HepG2 (cell line): ENCODE results near the gene MRPL48. TPM values are rescaled to one million over a fixed set of nuclear protein-coding genes. Genes with fewer than 3 reads are reported as not detected.
A peak's percentile ranks its signal among the peaks of the same experiment; 100 is the strongest.

Source experiments
- AFF4 ChIP-seq: sonication (generic); formaldehyde crosslinking; IDR thresholded peaks from 2 replicates; pipeline ENCODE4 v1.4.0; 2020; ENCODE audit warnings: missing genetic modification reagents
- BHLHE40 ChIP-seq: IDR thresholded peaks from 2 replicates; pipeline ENCODE4 v1.6.1; 2011; ENCODE audit warnings: low read length, improper control_type of control experiment
- CENPX ChIP-seq: sonication (generic); formaldehyde crosslinking; IDR thresholded peaks from 2 replicates; pipeline ENCODE4 v1.9.0; 2021; ENCODE audit warnings: mild to moderate bottlenecking, missing genetic modification reagents, moderate library complexity
- MIXL1 ChIP-seq: IDR thresholded peaks from 2 replicates; pipeline ENCODE4 v1.6.1; 2016
- ZNF318 ChIP-seq: sonication (generic); formaldehyde crosslinking; IDR thresholded peaks from 2 replicates; pipeline ENCODE4 v1.4.0; 2020; ENCODE audit warnings: mild to moderate bottlenecking, missing genetic modification reagents
- ZNF761 ChIP-seq: sonication (generic); formaldehyde crosslinking; conservative IDR thresholded peaks from 2 replicates; pipeline ENCODE4 v1.4.0; 2020; ENCODE audit warnings: mild to moderate bottlenecking, missing genetic modification reagents
- ZNF788 ChIP-seq: sonication (generic); formaldehyde crosslinking; IDR thresholded peaks from 2 replicates; pipeline ENCODE4 v1.5.0; 2020; ENCODE audit warnings: mild to moderate bottlenecking, missing genetic modification reagents, borderline replicate concordance
- ZUFSP ChIP-seq: sonication (generic); formaldehyde crosslinking; IDR thresholded peaks from 2 replicates; pipeline ENCODE4 v1.9.0; 2021; ENCODE audit warnings: missing genetic modification reagents, mild to moderate bottlenecking, borderline replicate concordance
- polyA plus RNA-seq, 8 experiments: library from polyadenylated mRNA; depleted of rRNA in 3 of 8; stranded (reverse) in 7 of 8; unstranded in 1 of 8; fragments of >200 nt; fragmentation: Illumina TruSeq in 4 of 8; extraction: Trizol in 4 of 8; gene quantifications; 2 replicates each; pipeline versions ENCODE4 v1.2.1 to v1.2.3, GENCODE V29; 2011 to 2016; ENCODE audit warnings: low read depth in 4 of 8, missing spikeins in 1 of 8, mixed read lengths in 1 of 8; ENCODE audit not compliant: insufficient read depth in 1 of 8
- total RNA-seq, 5 experiments: library from RNA; depleted of rRNA; stranded (reverse); fragments of >200 nt; fragmentation: Illumina TruSeq; extraction: Trizol; gene quantifications; 2 replicates each; pipeline ENCODE4 v1.2.3, GENCODE V29; 2016; ENCODE audit warnings: low read depth in 1 of 5
- TF ChIP-seq, protein P1 (sequence below): sonication (generic); formaldehyde crosslinking; IDR thresholded peaks from 2 replicates; pipeline ENCODE4 v1.8.0; 2022; ENCODE audit warnings: mild to moderate bottlenecking, missing genetic modification reagents

The MRPL48 gene
- total and polyA plus RNA-seq, 2 of the 13 experiments (the other 11 are each of a cell fraction or from before 2014, with no cell fraction given) = 61.2 to 67.9 TPM

DNA sequence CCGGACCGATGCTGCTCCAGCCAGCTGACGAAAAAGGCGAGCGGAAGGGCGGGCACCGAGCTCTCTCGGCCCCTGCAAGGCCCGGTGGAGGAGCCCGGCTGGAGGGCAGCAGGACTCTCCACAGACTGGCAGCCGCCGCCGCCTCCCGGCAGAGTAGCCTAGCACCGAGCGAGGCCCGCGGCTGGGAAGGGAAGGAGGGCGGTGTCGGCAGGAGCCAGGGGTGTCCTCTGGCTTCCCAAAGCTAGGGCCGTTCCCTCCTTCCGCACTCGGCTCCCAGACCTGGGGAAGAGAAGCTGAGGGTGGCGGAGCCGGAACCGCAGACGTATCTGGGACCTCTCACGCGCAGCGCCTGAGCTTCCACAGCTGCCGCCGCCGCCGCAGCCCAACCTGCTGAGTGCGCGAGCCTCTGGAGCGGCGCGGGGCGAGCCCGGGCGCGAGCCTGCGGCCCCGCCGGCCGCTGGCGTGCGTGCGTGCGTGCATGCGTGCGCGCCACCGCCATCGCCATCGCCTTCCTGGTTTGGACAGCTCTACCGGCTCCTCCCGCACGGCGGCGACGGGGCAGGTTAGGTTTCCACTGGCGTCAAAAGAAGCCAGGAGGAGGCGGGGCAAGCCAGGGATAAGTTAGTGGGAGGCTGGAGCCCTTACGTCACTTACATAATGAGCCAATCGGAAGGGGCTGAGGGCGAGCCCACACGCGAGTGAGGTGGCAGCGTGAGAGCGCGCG, 26.8 kb upstream of the MRPL48 start, which contains the start of gene RAB6A (continued):
- TF ChIP-seq ZNF318 (CRISPR knock-in tag) (no peak), CENPX (no peak), ZUFSP (CRISPR knock-in tag) (no peak), AFF4 (no peak; the same call in 1 of the 2 replicates), ZNF788 (peak; percentile 16; the same call in 1 of the 2 replicates), MIXL1 (0 out of 2 replicates have a peak, but pooled peaks have one; percentile 36), ZNF761 (no peak), BHLHE40 (0 out of 2 replicates have a peak, but pooled peaks have one; percentile 32)
- TF ChIP-seq, protein P1, sequence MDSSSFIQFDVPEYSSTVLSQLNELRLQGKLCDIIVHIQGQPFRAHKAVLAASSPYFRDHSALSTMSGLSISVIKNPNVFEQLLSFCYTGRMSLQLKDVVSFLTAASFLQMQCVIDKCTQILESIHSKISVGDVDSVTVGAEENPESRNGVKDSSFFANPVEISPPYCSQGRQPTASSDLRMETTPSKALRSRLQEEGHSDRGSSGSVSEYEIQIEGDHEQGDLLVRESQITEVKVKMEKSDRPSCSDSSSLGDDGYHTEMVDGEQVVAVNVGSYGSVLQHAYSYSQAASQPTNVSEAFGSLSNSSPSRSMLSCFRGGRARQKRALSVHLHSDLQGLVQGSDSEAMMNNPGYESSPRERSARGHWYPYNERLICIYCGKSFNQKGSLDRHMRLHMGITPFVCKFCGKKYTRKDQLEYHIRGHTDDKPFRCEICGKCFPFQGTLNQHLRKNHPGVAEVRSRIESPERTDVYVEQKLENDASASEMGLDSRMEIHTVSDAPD = no peak
